Parathyroid adenoma (tissue), 2 donors: ENCODE measurements around the gene HDAC8.

Experiments used
- H2AFZ ChIP-seq: fragments of 300-600 bp; sonication (generic); one replicate; pipeline ENCODE4 v1.7.0; 2017; ENCODE audit warnings: antibody characterized with exemption, mild to moderate bottlenecking
- H3K27ac ChIP-seq: fragments of 300-600 bp; sonication (generic); one replicate; pipeline ENCODE4 v1.7.0; 2017
- H3K27me3 ChIP-seq: fragments of 300-600 bp; sonication (generic); one replicate; pipeline ENCODE4 v1.7.0; 2017; ENCODE audit warnings: low read length; ENCODE audit not compliant: control insufficient read depth, insufficient read depth
- H3K36me3 ChIP-seq: fragments of 300-600 bp; sonication (generic); one replicate; pipeline ENCODE4 v1.7.0; 2017; ENCODE audit warnings: low read length; ENCODE audit not compliant: control insufficient read depth, insufficient read depth
- H3K4me1 ChIP-seq: fragments of 300-600 bp; sonication (generic); one replicate; pipeline ENCODE4 v1.7.0; 2017; ENCODE audit warnings: control low read depth
- H3K4me2 ChIP-seq: fragments of 300-600 bp; sonication (generic); one replicate; pipeline ENCODE4 v1.7.0; 2017; ENCODE audit warnings: low read length
- H3K4me3 ChIP-seq: fragments of 300-600 bp; sonication (generic); one replicate; pipeline ENCODE4 v1.7.0; 2017; ENCODE audit warnings: low read depth, low read length
- H3K79me2 ChIP-seq: fragments of 300-600 bp; sonication (generic); one replicate; pipeline ENCODE4 v1.7.0; 2017; ENCODE audit warnings: control low read depth
- H3K9ac ChIP-seq: fragments of 300-600 bp; sonication (generic); one replicate; pipeline ENCODE4 v1.7.0; 2017; ENCODE audit warnings: mild to moderate bottlenecking
- H3K9me3 ChIP-seq: fragments of 300-600 bp; sonication (generic); one replicate; pipeline ENCODE4 v1.7.0; 2017; ENCODE audit warnings: low read length; ENCODE audit not compliant: control insufficient read depth
- TF ChIP-seq, protein P1 (sequence below): fragments of 300-600 bp; sonication (generic); IDR thresholded peaks from one replicate; pipeline ENCODE4 v1.7.0; 2017; ENCODE audit warnings: antibody characterized with exemption, mild to moderate bottlenecking
- donor health status: primary hyperparathyroidism.

The HDAC8 gene

DNA sequence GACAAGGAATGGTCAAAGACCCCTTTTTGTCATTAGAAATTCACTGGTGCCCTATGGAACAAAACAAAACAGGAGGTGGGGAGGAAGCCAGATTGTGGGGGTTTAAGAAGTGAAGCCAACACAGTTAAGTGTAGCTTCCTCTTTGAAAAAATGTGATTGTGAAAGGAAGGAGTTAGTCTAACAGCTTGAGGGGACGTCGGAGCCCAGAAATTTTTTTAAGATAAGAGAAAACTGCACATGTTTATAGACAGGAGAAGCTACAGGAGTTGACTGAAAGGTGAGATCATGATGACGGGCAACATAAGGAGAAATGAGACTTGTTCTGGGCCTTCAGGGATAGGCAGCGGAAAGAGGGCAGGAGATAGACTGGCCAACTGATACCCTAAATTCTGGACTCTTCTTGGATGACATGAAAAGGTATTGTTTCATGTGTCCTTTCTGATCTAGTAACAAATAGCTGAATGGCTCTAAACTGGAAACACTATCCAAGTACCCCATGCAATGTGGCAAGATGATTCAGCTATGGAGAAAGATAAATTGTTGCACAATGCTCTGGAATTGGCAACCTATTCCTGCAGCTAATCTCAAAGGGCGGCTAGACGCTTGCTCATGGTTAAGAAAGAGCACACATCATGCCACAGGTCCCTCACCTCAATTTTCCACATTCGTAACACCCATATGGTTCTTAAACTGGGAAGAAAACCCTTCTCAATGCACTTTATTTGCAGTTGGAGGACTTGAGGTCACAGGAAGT lies 3.7 kb upstream of the HDAC8 start:
- Histone ChIP-seq H3K9me3 (no peaks in the 10 kb centered on the region), H3K27ac (no peak overlapping the region), H3K36me3 (no peaks in the 10 kb centered on the region), H3K4me3 (no peak overlapping the region), H3K79me2 (no peaks in the 10 kb centered on the region), H2AFZ (no peak overlapping the region), H3K9ac (no peak overlapping the region), H3K4me1 (no peaks in the 10 kb centered on the region), H3K27me3 (no peaks in the 10 kb centered on the region), H3K4me2 (no peak overlapping the region)
- TF ChIP-seq, protein P1, sequence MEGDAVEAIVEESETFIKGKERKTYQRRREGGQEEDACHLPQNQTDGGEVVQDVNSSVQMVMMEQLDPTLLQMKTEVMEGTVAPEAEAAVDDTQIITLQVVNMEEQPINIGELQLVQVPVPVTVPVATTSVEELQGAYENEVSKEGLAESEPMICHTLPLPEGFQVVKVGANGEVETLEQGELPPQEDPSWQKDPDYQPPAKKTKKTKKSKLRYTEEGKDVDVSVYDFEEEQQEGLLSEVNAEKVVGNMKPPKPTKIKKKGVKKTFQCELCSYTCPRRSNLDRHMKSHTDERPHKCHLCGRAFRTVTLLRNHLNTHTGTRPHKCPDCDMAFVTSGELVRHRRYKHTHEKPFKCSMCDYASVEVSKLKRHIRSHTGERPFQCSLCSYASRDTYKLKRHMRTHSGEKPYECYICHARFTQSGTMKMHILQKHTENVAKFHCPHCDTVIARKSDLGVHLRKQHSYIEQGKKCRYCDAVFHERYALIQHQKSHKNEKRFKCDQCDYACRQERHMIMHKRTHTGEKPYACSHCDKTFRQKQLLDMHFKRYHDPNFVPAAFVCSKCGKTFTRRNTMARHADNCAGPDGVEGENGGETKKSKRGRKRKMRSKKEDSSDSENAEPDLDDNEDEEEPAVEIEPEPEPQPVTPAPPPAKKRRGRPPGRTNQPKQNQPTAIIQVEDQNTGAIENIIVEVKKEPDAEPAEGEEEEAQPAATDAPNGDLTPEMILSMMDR: no peak

DNA sequence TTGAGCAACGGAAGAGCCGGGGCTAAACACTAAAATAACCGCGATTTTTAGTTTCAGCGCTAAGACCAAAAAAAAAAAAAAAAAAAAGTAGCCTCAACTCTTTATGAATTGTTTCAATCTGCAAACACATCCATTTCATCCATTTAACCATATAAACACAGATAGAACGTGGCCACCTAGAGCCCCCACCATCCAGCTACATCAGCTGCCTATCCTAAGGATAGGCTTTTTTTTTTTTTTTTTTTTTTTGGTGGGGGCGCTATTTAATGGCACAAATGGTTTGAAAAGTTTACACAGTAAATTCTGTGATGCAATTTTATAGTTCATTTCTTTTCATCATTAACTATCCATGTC lies 492 bp upstream of the HDAC8 start:
- H3K36me3 ChIP-seq: no peaks in the 10 kb centered on the region
- peak overlapping the region; percentile 69 for H3K4me2 ChIP-seq
- H3K79me2 ChIP-seq: no peaks in the 10 kb centered on the region
- no peak overlapping the region for H3K27ac ChIP-seq
- TF ChIP-seq, protein P1: no peak
- H3K4me1 ChIP-seq: no peaks in the 10 kb centered on the region
- no peaks in the 10 kb centered on the region for H3K27me3 ChIP-seq
- no peak overlapping the region for H3K9ac ChIP-seq
- H2AFZ ChIP-seq: peak overlapping the region; percentile 82
- H3K4me3 ChIP-seq: peak overlapping the region; percentile 68
- H3K9me3 ChIP-seq: no peaks in the 10 kb centered on the region

DNA sequence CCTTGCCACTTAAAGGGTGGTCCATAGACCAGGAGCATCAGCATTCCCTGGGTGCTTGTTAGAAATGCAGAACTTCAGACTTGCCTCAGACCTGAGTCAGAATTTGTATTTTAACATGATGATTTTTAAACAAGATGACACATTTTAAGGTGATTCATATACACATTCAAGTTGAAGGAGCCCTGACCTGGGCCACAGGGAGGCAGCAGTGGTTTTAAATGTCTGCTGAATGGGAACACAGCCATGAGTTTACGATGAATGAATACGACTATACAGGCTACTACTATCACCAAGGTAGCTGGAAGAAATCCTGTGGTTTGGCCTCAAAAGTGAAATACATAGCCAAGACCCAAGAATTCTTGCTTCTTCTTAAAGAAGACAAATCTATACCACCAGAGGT lies 2.9 kb downstream of the HDAC8 start:
- Histone ChIP-seq H3K4me2 (no peak overlapping the region), H2AFZ (no peak overlapping the region), H3K79me2 (no peaks in the 10 kb centered on the region), H3K36me3 (no peaks in the 10 kb centered on the region), H3K27ac (no peak overlapping the region), H3K4me3 (no peak overlapping the region), H3K4me1 (no peaks in the 10 kb centered on the region), H3K9ac (no peak overlapping the region), H3K9me3 (no peaks in the 10 kb centered on the region), H3K27me3 (no peaks in the 10 kb centered on the region)
- TF ChIP-seq, protein P1: no peak

DNA sequence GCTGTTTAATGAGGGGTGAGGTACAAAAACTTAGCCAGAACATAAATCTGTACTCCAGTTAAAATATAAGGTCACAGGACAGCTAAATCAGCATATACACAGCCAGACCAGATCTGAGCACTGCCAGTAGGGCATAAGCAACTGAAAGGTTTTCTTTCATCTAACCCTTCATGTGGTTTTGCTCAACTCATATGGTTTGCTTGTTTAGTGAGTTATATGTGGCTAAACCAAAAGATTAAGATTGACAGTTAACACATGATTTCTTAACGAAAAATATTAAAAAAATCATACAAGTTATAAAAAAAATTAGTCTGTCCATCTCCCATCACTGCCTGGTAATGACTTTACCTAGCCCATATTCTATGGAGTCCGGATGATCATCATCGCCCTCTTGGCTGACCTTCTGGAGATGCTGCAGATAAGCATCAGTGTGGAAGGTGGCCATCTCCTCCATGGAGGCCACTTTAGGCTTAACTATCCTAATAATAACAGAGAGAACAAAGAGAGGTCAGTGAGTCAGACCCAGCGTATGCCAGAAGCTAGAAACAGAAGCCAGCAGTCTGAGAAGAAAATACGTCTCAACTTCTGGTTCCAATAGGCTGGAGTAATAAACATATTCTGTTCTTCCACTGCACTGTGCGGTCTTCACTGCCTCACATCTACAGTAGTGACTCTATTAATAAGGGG lies 4.1 kb downstream of the HDAC8 start:
- no peaks in the 10 kb centered on the region for H3K79me2 ChIP-seq
- no peaks in the 10 kb centered on the region for H3K9me3 ChIP-seq
- no peaks in the 10 kb centered on the region for H3K27me3 ChIP-seq
- H3K4me1 ChIP-seq: no peaks in the 10 kb centered on the region
- H3K27ac ChIP-seq: no peak overlapping the region
- H3K36me3 ChIP-seq: no peaks in the 10 kb centered on the region
- H3K4me2 ChIP-seq: no peak overlapping the region
- no peak overlapping the region for H3K4me3 ChIP-seq
- TF ChIP-seq, protein P1: no peak
- H3K9ac ChIP-seq: no peak overlapping the region
- no peak overlapping the region for H2AFZ ChIP-seq
